H1 (cell line): Measurements from ENCODE around the gene DGKD.

Experiments
- CEBPB ChIP-seq: IDR thresholded peaks from 2 replicates; pipeline ENCODE4 v1.6.1; 2012; ENCODE audit warnings: low read depth, low read length
- CHD2 ChIP-seq: IDR thresholded peaks from 2 replicates; pipeline ENCODE4 v1.6.1; 2012; ENCODE audit warnings: low read length, improper control_type of control experiment
- EGR1 ChIP-seq: IDR thresholded peaks from 2 replicates; pipeline ENCODE4 v1.6.1; 2011; ENCODE audit warnings: low read depth, low read length, borderline replicate concordance
- EZH2 ChIP-seq: fragments of 200-600 bp; sonication (generic); IDR thresholded peaks from 2 replicates; pipeline ENCODE4 v1.7.1; 2012; ENCODE audit warnings: low read depth, mild to moderate bottlenecking, moderate library complexity, low read length, inconsistent platforms; ENCODE audit not compliant: severe bottlenecking
- RAD21 ChIP-seq, 2 experiments: IDR thresholded peaks in 1 of 2; conservative IDR thresholded peaks in 1 of 2; 2 replicates each; pipeline ENCODE4 v1.6.1; 2011; ENCODE audit warnings: low read depth in 2 of 2, low read length in 2 of 2, improper control_type of control experiment in 1 of 2, inconsistent platforms in 1 of 2, mild to moderate bottlenecking in 1 of 2, moderate library complexity in 1 of 2
- RBBP5 ChIP-seq: IDR thresholded peaks from 2 replicates; pipeline ENCODE4 v1.7.1; 2012; ENCODE audit warnings: low read depth, mild to moderate bottlenecking, inconsistent platforms, low read length, moderate library complexity, borderline replicate concordance
- SP1 ChIP-seq: IDR thresholded peaks from 2 replicates; pipeline ENCODE4 v1.6.1; 2011; ENCODE audit warnings: low read depth, low read length
- TAF1 ChIP-seq: IDR thresholded peaks from 2 replicates; pipeline ENCODE4 v1.6.1; 2011; ENCODE audit warnings: mild to moderate bottlenecking, low read depth, low read length
- TF ChIP-seq, protein P1 (sequence below), 3 experiments: IDR thresholded peaks; 1 replicate in 2 of 3; 2 replicates in 1 of 3; pipeline versions ENCODE4 v1.5.1 to v1.6.1; 2011; ENCODE audit warnings: low read length in 3 of 3, mild to moderate bottlenecking in 3 of 3, inconsistent platforms in 2 of 3, low read depth in 1 of 3, moderate library complexity in 1 of 3; ENCODE audit not compliant: insufficient read depth in 1 of 3; ENCODE audit errors: control extremely low read depth in 1 of 3
- TF ChIP-seq, protein P2 (sequence below): IDR thresholded peaks from 2 replicates; pipeline ENCODE4 v1.6.1; 2012; ENCODE audit warnings: inconsistent platforms
- TF ChIP-seq, protein P3 (sequence below): IDR thresholded peaks from 2 replicates; pipeline ENCODE4 v1.6.1; 2012; ENCODE audit warnings: low read length, inconsistent platforms

- TF ChIP-seq, protein P1, sequence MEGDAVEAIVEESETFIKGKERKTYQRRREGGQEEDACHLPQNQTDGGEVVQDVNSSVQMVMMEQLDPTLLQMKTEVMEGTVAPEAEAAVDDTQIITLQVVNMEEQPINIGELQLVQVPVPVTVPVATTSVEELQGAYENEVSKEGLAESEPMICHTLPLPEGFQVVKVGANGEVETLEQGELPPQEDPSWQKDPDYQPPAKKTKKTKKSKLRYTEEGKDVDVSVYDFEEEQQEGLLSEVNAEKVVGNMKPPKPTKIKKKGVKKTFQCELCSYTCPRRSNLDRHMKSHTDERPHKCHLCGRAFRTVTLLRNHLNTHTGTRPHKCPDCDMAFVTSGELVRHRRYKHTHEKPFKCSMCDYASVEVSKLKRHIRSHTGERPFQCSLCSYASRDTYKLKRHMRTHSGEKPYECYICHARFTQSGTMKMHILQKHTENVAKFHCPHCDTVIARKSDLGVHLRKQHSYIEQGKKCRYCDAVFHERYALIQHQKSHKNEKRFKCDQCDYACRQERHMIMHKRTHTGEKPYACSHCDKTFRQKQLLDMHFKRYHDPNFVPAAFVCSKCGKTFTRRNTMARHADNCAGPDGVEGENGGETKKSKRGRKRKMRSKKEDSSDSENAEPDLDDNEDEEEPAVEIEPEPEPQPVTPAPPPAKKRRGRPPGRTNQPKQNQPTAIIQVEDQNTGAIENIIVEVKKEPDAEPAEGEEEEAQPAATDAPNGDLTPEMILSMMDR (IDR thresholded peaks at IDR 0.05; ENCODE audit: control extremely low read depth in 1 of 3, insufficient read depth in 1 of 3, low read depth in 1 of 3, low read length in 3 of 3), result no peak
- TF ChIP-seq CHD2 (no peak), EGR1 (no peak), EZH2 (no peak), RBBP5 (no peak), TAF1 (no peak), CEBPB (no peak), SP1 (no peak), RAD21 (IDR thresholded peaks at IDR 0.05 in 1 of 2, conservative IDR thresholded peaks at IDR 0.05 in 1 of 2; ENCODE audit: low read depth in 2 of 2, low read length in 2 of 2) (no peak)
- TF ChIP-seq, protein P2, sequence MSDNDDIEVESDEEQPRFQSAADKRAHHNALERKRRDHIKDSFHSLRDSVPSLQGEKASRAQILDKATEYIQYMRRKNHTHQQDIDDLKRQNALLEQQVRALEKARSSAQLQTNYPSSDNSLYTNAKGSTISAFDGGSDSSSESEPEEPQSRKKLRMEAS, result no peak
- TF ChIP-seq, protein P3, sequence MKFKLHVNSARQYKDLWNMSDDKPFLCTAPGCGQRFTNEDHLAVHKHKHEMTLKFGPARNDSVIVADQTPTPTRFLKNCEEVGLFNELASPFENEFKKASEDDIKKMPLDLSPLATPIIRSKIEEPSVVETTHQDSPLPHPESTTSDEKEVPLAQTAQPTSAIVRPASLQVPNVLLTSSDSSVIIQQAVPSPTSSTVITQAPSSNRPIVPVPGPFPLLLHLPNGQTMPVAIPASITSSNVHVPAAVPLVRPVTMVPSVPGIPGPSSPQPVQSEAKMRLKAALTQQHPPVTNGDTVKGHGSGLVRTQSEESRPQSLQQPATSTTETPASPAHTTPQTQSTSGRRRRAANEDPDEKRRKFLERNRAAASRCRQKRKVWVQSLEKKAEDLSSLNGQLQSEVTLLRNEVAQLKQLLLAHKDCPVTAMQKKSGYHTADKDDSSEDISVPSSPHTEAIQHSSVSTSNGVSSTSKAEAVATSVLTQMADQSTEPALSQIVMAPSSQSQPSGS, result no peak
Measured at GRCh38 chr2:233501198-233502076, 147.1 kb downstream of the DGKD start.
